HEK293 (cell line): ENCODE results near the gene GRIPAP1.

ENCODE experiments used
- CTCF ChIA-PET: fragments of 350-600 bp; formaldehyde crosslinking; extraction: SDS; loops from one replicate; lab custom pipeline; 2021; ENCODE audit warnings: antibody characterized with exemption; lab: Yijun Ruan, JAX
- POLR2A ChIA-PET: fragments of 300-600 bp; formaldehyde crosslinking; extraction: SDS; loops from one replicate; lab custom pipeline; 2020; ENCODE audit warnings: antibody characterized with exemption, inconsistent platforms; lab: Yijun Ruan, JAX
- H3K27ac ChIP-seq: fragments of 200-500 bp; sonication (Bioruptor generic); 2 replicates; pipeline ENCODE4 v1.5.1; 2014; ENCODE audit warnings: low read depth, low read length, control low read depth, inconsistent platforms; ENCODE audit errors: extremely low read depth
- H3K36me3 ChIP-seq, 2 experiments: fragments of 200-500 bp in 1 of 2; sonication (Bioruptor generic) in 1 of 2; 1 replicate in 1 of 2; 2 replicates in 1 of 2; pipeline ENCODE4 v1.5.1; 2014 to 2017; ENCODE audit warnings: inconsistent platforms in 2 of 2, low read length in 2 of 2; ENCODE audit not compliant: control insufficient read depth in 2 of 2, insufficient read depth in 1 of 2
- H3K4me1 ChIP-seq: fragments of 200-500 bp; sonication (Bioruptor generic); 2 replicates; pipeline ENCODE4 v1.5.1; 2014; ENCODE audit warnings: mild to moderate bottlenecking, low read length, inconsistent platforms; ENCODE audit not compliant: control insufficient read depth, insufficient read depth
- H3K4me3 ChIP-seq: 2 replicates; pipeline ENCODE4 v1.5.1; 2011; ENCODE audit warnings: low read depth, mild to moderate bottlenecking, control low read depth, low read length, moderate library complexity
- H3K9me3 ChIP-seq: fragments of 200-500 bp; sonication (Bioruptor generic); 2 replicates; pipeline ENCODE4 v1.5.1; 2014; ENCODE audit warnings: low read depth, low read length, inconsistent platforms; ENCODE audit not compliant: control insufficient read depth, insufficient read depth
- BCL11B ChIP-seq: fragments of 450-650 bp; formaldehyde crosslinking; IDR thresholded peaks from 2 replicates; pipeline ENCODE4 v1.5.1; 2016; ENCODE audit warnings: low read depth, missing biosample characterization, missing genetic modification characterization
- GLI4 ChIP-seq: fragments of 450-650 bp; formaldehyde crosslinking; IDR thresholded peaks from 2 replicates; pipeline ENCODE4 v1.5.1; 2016; ENCODE audit warnings: missing biosample characterization, missing genetic modification characterization
- GLIS1 ChIP-seq: fragments of 450-650 bp; formaldehyde crosslinking; IDR thresholded peaks from 2 replicates; pipeline ENCODE4 v1.5.1; 2016; ENCODE audit warnings: missing biosample characterization, missing genetic modification characterization
- HOXA7 ChIP-seq: sonication (generic); formaldehyde crosslinking; IDR thresholded peaks from 2 replicates; pipeline ENCODE4 v1.8.1; 2022; ENCODE audit warnings: missing genetic modification reagents, borderline replicate concordance
- KLF1 ChIP-seq: fragments of 450-650 bp; formaldehyde crosslinking; IDR thresholded peaks from 2 replicates; pipeline ENCODE4 v1.5.1; 2016; ENCODE audit warnings: missing biosample characterization, missing genetic modification characterization
- KLF9 ChIP-seq: fragments of 450-650 bp; formaldehyde crosslinking; IDR thresholded peaks from 2 replicates; pipeline ENCODE4 v1.5.1; 2016; ENCODE audit warnings: missing biosample characterization, missing genetic modification characterization, low read depth
- PRDM1 ChIP-seq: fragments of 450-650 bp; formaldehyde crosslinking; IDR thresholded peaks from 2 replicates; pipeline ENCODE4; 2016; ENCODE audit warnings: missing biosample characterization, missing genetic modification characterization
- PRDM4 ChIP-seq: fragments of 450-650 bp; formaldehyde crosslinking; IDR thresholded peaks from 2 replicates; pipeline ENCODE4 v1.5.1; 2017; ENCODE audit warnings: missing biosample characterization, missing genetic modification characterization
- SP3 ChIP-seq: fragments of 450-650 bp; formaldehyde crosslinking; IDR thresholded peaks from 2 replicates; pipeline ENCODE4 v1.5.1; 2016; ENCODE audit warnings: missing biosample characterization, missing genetic modification characterization
- SP7 ChIP-seq: fragments of 450-650 bp; formaldehyde crosslinking; IDR thresholded peaks from 2 replicates; pipeline ENCODE4 v1.5.1; 2016; ENCODE audit warnings: missing biosample characterization, missing genetic modification characterization
- TRIM28 ChIP-seq: IDR thresholded peaks from 2 replicates; pipeline ENCODE4 v1.6.1; 2011; ENCODE audit warnings: low read length, control low read depth, borderline replicate concordance
- ZIC2 ChIP-seq: fragments of 450-650 bp; formaldehyde crosslinking; IDR thresholded peaks from 2 replicates; pipeline ENCODE4 v1.5.1; 2016; ENCODE audit warnings: missing biosample characterization, missing genetic modification characterization
- ZNF10 ChIP-seq: fragments of 450-650 bp; formaldehyde crosslinking; IDR thresholded peaks from 2 replicates; pipeline ENCODE4 v1.5.1; 2017; ENCODE audit warnings: missing biosample characterization, missing genetic modification characterization
- ZNF239 ChIP-seq: fragments of 450-650 bp; formaldehyde crosslinking; IDR thresholded peaks from 2 replicates; pipeline ENCODE4 v1.5.1; 2016; ENCODE audit warnings: missing biosample characterization, missing genetic modification characterization
- ZNF335 ChIP-seq: fragments of 450-650 bp; formaldehyde crosslinking; conservative IDR thresholded peaks from 2 replicates; pipeline ENCODE4 v1.5.1; 2016; ENCODE audit warnings: missing biosample characterization, missing genetic modification characterization
- ZNF366 ChIP-seq: fragments of 450-650 bp; formaldehyde crosslinking; conservative IDR thresholded peaks from 2 replicates; pipeline ENCODE4 v1.5.1; 2016; ENCODE audit warnings: missing biosample characterization, missing genetic modification characterization
- ZNF510 ChIP-seq: fragments of 450-650 bp; formaldehyde crosslinking; IDR thresholded peaks from 2 replicates; pipeline ENCODE4 v1.5.1; 2018; ENCODE audit warnings: mild to moderate bottlenecking, missing genetic modification characterization, missing biosample characterization; ENCODE audit not compliant: insufficient replicate concordance
- ZNF544 ChIP-seq: fragments of 450-650 bp; formaldehyde crosslinking; IDR thresholded peaks from 2 replicates; pipeline ENCODE4 v1.5.0; 2017; ENCODE audit warnings: missing biosample characterization, missing genetic modification characterization
- ZNF654 ChIP-seq: fragments of 450-650 bp; formaldehyde crosslinking; IDR thresholded peaks from 2 replicates; pipeline ENCODE4 v1.5.1; 2016; ENCODE audit warnings: low read depth, missing biosample characterization, missing genetic modification characterization
- ZNF704 ChIP-seq: fragments of 450-650 bp; formaldehyde crosslinking; IDR thresholded peaks from 2 replicates; pipeline ENCODE4 v1.5.1; 2016; ENCODE audit warnings: missing biosample characterization, missing genetic modification characterization
- ZNF785 ChIP-seq: fragments of 450-650 bp; formaldehyde crosslinking; IDR thresholded peaks from 2 replicates; pipeline ENCODE4 v1.5.1; 2016; ENCODE audit warnings: missing biosample characterization, missing genetic modification characterization
- ZNF791 ChIP-seq: fragments of 450-650 bp; formaldehyde crosslinking; IDR thresholded peaks from 2 replicates; pipeline ENCODE4 v1.5.1; 2016; ENCODE audit warnings: missing biosample characterization, missing genetic modification characterization
- ZSCAN5A ChIP-seq: fragments of 450-650 bp; formaldehyde crosslinking; IDR thresholded peaks from 2 replicates; pipeline ENCODE4 v1.5.1; 2016; ENCODE audit warnings: missing biosample characterization, missing genetic modification characterization
- ZXDB ChIP-seq: fragments of 450-650 bp; formaldehyde crosslinking; IDR thresholded peaks from 2 replicates; pipeline ENCODE4 v1.5.1; 2016; ENCODE audit warnings: missing biosample characterization, missing genetic modification characterization

GRIPAP1 gene

GRCh38 chrX:48966796-48967579 lies 35.1 kb downstream of the GRIPAP1 start:
- Histone ChIP-seq H3K36me3 (no peaks in the 10 kb centered on the region), H3K27ac (no peak overlapping the region), H3K4me1 (peaks cover 1% of the 10 kb centered on the region; the same call in 1 of the 2 replicates), H3K4me3 (no peak overlapping the region), H3K9me3 (no peaks in the 10 kb centered on the region)
- ChIA-PET CTCF (interaction anchor here (0.7 kb wide), 1 partner anchor 51 kb away, joined by 3 read pairs; no protein-coding TSS in a partner anchor), POLR2A (no interaction called here)
- no peak for TF ChIP-seq ZNF10 (tag by site-specific recombination)
- TF ChIP-seq ZNF239 (tag by site-specific recombination): no peak
- no peak for TF ChIP-seq ZNF510 (tag by site-specific recombination)
- TF ChIP-seq HOXA7: no peak
- peak; percentile 46; the same call in 1 of the 2 replicates for TF ChIP-seq ZIC2
- no peak for TF ChIP-seq ZNF654 (tag by site-specific recombination)
- peak; percentile 58; the same call in 1 of the 2 replicates for TF ChIP-seq GLIS1
- no peak for TF ChIP-seq ZNF704
- TF ChIP-seq ZNF366 (tag by site-specific recombination): no peak
- no peak for TF ChIP-seq TRIM28
- peak; percentile 82; the same call in 1 of the 2 replicates for TF ChIP-seq PRDM4 (tag by site-specific recombination)

- H3K36me3 ChIP-seq: no peaks in the 10 kb centered on the region
- ChIA-PET CTCF (interaction anchor here (0.6 to 0.7 kb wide), 4 partner anchors 52 to 257 kb away, joined by 3 to 6 read pairs (median 4); no protein-coding TSS in a partner anchor), POLR2A (no interaction called here)
- H3K4me3 ChIP-seq: no peak overlapping the region
- TF ChIP-seq BCL11B (tag by site-specific recombination) (no peak), KLF9 (tag by site-specific recombination) (no peak), ZSCAN5A (no peak), ZNF335 (tag by site-specific recombination) (no peak)
- H3K9me3 ChIP-seq: no peaks in the 10 kb centered on the region
- H3K27ac ChIP-seq: no peak overlapping the region
- no peaks in the 10 kb centered on the region for H3K4me1 ChIP-seq
Observed at GRCh38 chrX:48965959-48966358, 36.1 kb downstream of the GRIPAP1 start.

GRCh38 chrX:48961585-48962091 lies 40.4 kb downstream of the GRIPAP1 start:
- POLR2A ChIA-PET: interaction anchor here (1.0 kb wide), 1 partner anchor 10 kb away, joined by 4 read pairs; the partner anchor contains the start of gene KCND1
- no peak overlapping the region for H3K4me3 ChIP-seq
- H3K36me3 ChIP-seq: no peaks in the 10 kb centered on the region
- no peaks in the 10 kb centered on the region for H3K9me3 ChIP-seq
- H3K27ac ChIP-seq: no peak overlapping the region
- CTCF ChIA-PET: interaction anchor here (1.7 kb wide), 1 partner anchor 10 kb away, joined by 7 read pairs; the partner anchor contains the start of gene KCND1
- no peak for TF ChIP-seq SP3
- no peak for TF ChIP-seq PRDM1 (tag by site-specific recombination)
- no peak for TF ChIP-seq ZNF791 (tag by site-specific recombination)
- no peak for TF ChIP-seq ZNF544 (tag by site-specific recombination)
- no peak for TF ChIP-seq KLF1 (tag by site-specific recombination)
- TF ChIP-seq ZNF785 (tag by site-specific recombination): no peak
- no peak for TF ChIP-seq GLI4 (tag by site-specific recombination)
- no peak for TF ChIP-seq SP7 (tag by site-specific recombination)
- no peak for TF ChIP-seq ZXDB (tag by site-specific recombination)
- no peaks in the 10 kb centered on the region for H3K4me1 ChIP-seq
